ENCODE data around the gene SNX18. TPM values are rescaled to one million over a fixed set of nuclear protein-coding genes. Genes with fewer than 3 reads are reported as not detected.

Gene SNX18
- total and polyA plus RNA-seq, 2 donors (not counting 1 experiment from before 2014, with no cell fraction given) = 10.6 to 31.6 TPM

DNA sequence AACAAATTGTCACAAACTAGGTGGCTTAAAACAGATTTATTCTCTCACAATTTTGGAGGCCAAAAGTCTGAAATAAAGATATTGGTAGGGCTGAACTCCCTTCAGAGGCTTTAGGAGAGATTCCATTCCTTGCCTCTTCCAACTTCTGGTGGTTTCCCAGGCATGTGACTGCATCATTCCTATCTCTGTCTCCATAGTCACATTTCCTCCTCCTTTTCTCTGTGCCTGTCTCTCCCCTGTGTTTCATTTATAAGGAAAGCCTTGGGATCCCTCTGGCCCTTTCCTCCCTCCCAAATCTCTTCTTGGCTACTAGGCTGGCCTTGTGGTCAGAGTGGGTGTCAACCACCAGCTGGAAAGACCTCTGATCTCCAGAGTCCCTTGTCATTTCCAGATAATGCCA is 78.2 kb downstream of the SNX18 start:
- no peak overlapping the region for H3K4me2 ChIP-seq (replicated peaks; ENCODE audit: low read depth, low read length, poor library complexity, severe bottlenecking)
- Mint-ChIP-seq H3K27me3 (peaks cover 6% of the 10 kb centered on the region), H3K4me3 (no peak overlapping the region), H3K27ac (no peak overlapping the region), H3K4me1 (peaks cover 8% of the 10 kb centered on the region), H3K9me3 (ENCODE audit: insufficient read depth) (peaks cover 9% of the 10 kb centered on the region)
- H4K20me1 ChIP-seq (ENCODE audit: control insufficient read depth, insufficient read depth, low read length, poor library complexity, severe bottlenecking) = no peaks in the 10 kb centered on the region
- ChIA-PET CTCF (no interaction called here), POLR2A (no interaction called here)
- peaks cover 0 to 6% (median 0%) of the 10 kb centered on the region in 3 donors for H3K9me3 ChIP-seq (ENCODE audit: control extremely low read depth in 1 of 3, control insufficient read depth in 2 of 3, insufficient read depth in 1 of 3, low read length in 2 of 3)
- H3K4me1 ChIP-seq (ENCODE audit: control insufficient read depth in 2 of 2, insufficient read depth in 2 of 2, low read length in 2 of 2) = peaks cover 3 to 9% of the 10 kb centered on the region in 2 donors
- H3K9ac ChIP-seq (ENCODE audit: low read length) = no peak overlapping the region
- H3K4me3 ChIP-seq (ENCODE audit: control extremely low read depth in 1 of 5, extremely low read depth in 1 of 5, insufficient read depth in 1 of 5, low read depth in 2 of 5, low read length in 4 of 5) = no peak overlapping the region
- H3K79me2 ChIP-seq (ENCODE audit: control insufficient read depth, insufficient read depth, low read length) = no peaks in the 10 kb centered on the region
- H3K36me3 ChIP-seq (replicated peaks in 1 of 2; ENCODE audit: control extremely low read depth in 1 of 2, control insufficient read depth in 1 of 2, extremely low read depth in 1 of 2, insufficient read depth in 2 of 2, low read length in 1 of 2) = no peaks in the 10 kb centered on the region
- H3K27me3 ChIP-seq (replicated peaks in 1 of 4; ENCODE audit: control extremely low read depth in 1 of 4, control insufficient read depth in 3 of 4, insufficient read depth in 4 of 4, low read length in 3 of 4) = no peaks in the 10 kb centered on the region
- H2AFZ ChIP-seq (ENCODE audit: insufficient read depth, low read depth, low read length, poor library complexity, severe bottlenecking) = no peak overlapping the region
- intact Hi-C loops (cut with micrococcal nuclease) = loop anchor here (10.0 kb wide), 1 partner anchor 71 kb away; no protein-coding TSS in a partner anchor
- H3K27ac ChIP-seq (ENCODE audit: low read length in 2 of 2) = no peak overlapping the region
- no peak for ATAC-seq (ENCODE audit: low read depth)
- TF ChIP-seq, protein P1, sequence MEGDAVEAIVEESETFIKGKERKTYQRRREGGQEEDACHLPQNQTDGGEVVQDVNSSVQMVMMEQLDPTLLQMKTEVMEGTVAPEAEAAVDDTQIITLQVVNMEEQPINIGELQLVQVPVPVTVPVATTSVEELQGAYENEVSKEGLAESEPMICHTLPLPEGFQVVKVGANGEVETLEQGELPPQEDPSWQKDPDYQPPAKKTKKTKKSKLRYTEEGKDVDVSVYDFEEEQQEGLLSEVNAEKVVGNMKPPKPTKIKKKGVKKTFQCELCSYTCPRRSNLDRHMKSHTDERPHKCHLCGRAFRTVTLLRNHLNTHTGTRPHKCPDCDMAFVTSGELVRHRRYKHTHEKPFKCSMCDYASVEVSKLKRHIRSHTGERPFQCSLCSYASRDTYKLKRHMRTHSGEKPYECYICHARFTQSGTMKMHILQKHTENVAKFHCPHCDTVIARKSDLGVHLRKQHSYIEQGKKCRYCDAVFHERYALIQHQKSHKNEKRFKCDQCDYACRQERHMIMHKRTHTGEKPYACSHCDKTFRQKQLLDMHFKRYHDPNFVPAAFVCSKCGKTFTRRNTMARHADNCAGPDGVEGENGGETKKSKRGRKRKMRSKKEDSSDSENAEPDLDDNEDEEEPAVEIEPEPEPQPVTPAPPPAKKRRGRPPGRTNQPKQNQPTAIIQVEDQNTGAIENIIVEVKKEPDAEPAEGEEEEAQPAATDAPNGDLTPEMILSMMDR (IDR thresholded peaks at IDR 0.05) = no peak
- TF ChIP-seq EZH2 (IDR thresholded peaks at IDR 0.05; ENCODE audit: borderline replicate concordance, insufficient read depth, low read depth, low read length, poor library complexity, severe bottlenecking) = no peak
- DNase-seq = no peak

Other genes with a start within 250 kb of the SNX18 start
- 20.5 and 25.4 TPM in 2 replicates for gene ARL15, start 207.2 kb upstream of the SNX18 start, total RNA-seq
- gene ARL15, start 207.2 kb upstream of the SNX18 start, polyA plus RNA-seq = 5.8 and 9.4 TPM in 2 replicates
- not detected in 2 replicates for gene HSPB3, start 62.1 kb upstream of the SNX18 start, total RNA-seq
- gene HSPB3, start 62.1 kb upstream of the SNX18 start, polyA plus RNA-seq = not detected in 2 replicates